Measurements from ENCODE around the gene SAP30BP. TPM values are rescaled to one million over a fixed set of nuclear protein-coding genes. Genes with fewer than 3 reads are reported as not detected.

SAP30BP gene
- total and polyA plus RNA-seq, 2 donors from 2014 or later = 62.9 to 95.1 TPM

DNA sequence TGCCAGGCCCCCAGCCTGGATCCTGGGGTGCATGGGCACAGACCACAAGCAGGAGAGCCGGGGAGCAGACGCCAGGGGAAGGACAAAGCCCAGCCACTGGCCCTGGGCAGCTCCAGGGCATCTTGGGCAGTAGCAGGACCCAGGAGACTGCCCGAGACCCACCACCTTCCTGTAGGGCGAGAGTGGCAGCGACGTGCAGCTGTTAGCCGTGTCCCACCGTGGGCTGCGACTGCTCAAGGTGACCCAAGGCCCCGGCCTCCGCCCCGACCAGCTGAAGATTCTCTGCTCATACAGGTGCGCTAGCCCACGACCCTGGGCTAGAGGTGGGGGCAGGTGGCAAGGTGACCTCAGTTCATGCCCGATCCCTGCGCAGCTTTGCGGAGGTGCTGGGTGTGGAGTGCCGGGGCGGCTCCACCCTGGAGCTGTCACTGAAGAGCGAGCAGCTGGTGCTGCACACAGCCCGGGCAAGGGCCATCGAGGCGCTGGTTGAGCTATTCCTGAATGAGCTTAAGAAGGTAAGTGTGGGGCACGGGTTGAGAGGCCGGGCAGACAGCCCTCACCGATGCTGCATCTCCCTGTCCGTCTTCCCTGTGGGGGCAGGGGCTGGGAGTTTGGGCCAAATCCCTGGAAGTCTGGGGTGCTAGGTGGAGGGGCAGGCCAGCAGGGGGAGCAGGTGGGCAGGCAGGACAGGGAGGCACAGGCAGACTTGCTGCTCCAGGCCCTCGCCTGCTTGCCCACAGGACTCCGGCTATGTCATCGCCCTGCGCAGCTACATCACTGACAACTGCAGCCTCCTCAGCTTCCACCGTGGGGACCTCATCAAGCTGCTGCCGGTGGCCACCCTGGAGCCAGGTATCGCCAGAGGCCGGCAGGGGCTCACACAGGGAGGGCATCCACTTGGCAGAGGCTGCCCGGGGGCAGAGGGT, 47.4 kb upstream of the SAP30BP start:
- TF ChIP-seq, protein P1, sequence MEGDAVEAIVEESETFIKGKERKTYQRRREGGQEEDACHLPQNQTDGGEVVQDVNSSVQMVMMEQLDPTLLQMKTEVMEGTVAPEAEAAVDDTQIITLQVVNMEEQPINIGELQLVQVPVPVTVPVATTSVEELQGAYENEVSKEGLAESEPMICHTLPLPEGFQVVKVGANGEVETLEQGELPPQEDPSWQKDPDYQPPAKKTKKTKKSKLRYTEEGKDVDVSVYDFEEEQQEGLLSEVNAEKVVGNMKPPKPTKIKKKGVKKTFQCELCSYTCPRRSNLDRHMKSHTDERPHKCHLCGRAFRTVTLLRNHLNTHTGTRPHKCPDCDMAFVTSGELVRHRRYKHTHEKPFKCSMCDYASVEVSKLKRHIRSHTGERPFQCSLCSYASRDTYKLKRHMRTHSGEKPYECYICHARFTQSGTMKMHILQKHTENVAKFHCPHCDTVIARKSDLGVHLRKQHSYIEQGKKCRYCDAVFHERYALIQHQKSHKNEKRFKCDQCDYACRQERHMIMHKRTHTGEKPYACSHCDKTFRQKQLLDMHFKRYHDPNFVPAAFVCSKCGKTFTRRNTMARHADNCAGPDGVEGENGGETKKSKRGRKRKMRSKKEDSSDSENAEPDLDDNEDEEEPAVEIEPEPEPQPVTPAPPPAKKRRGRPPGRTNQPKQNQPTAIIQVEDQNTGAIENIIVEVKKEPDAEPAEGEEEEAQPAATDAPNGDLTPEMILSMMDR (IDR thresholded peaks at IDR 0.05; ENCODE audit: borderline replicate concordance, extremely low read depth, insufficient read depth) = no peak
- DNase-seq (peak in 3 of 5 donors; percentile 31 to 70 (median 59)), FAIRE-seq (no peak)
- no peak overlapping the region for H3K9ac ChIP-seq (ENCODE audit: low read length in 3 of 3)
- H3K4me3 ChIP-seq (ENCODE audit: low read length in 3 of 3) = no peak overlapping the region
- peaks cover 0 to 39% (median 13%) of the 10 kb centered on the region in 3 donors for H3K36me3 ChIP-seq (ENCODE audit: control insufficient read depth in 2 of 3, insufficient read depth in 3 of 3, low read length in 3 of 3)
- no peaks in the 10 kb centered on the region for H3K27me3 ChIP-seq (ENCODE audit: control insufficient read depth, insufficient read depth, low read length)
- intact Hi-C loops (cut with DNase I) = no loop called here
- H3K9me3 ChIP-seq (ENCODE audit: control insufficient read depth in 2 of 3, insufficient read depth in 1 of 3, low read length in 3 of 3) = no peaks in the 10 kb centered on the region
- no peaks in the 10 kb centered on the region for H3K4me1 ChIP-seq (ENCODE audit: control insufficient read depth in 2 of 3, insufficient read depth in 2 of 3, low read depth in 1 of 3, low read length in 3 of 3)
- no peak overlapping the region for H3K27ac ChIP-seq (ENCODE audit: low read depth in 2 of 2, low read length in 2 of 2)

DNA sequence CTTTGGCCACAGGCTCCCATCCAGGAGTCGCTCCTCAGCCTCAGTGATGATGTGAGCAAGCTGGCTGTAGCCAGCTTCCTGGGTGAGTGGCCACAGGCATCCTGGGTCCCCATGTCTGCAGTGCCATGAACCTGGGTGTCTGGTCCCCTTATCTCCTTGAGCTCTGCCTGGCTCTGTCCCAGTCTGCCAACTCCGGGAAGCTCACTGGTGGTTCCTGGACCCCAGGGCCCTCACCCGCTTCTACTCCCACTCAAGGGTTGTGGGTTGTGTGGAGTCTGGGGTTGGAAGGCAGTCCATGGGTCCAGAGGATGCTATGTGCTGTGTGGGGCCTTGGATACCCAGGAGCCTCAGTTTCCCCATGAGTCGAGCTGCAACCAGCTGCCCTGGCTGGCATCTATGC, 45.6 kb upstream of the SAP30BP start:
- Histone ChIP-seq H3K4me1 (ENCODE audit: control insufficient read depth in 2 of 3, insufficient read depth in 2 of 3, low read depth in 1 of 3, low read length in 3 of 3) (no peaks in the 10 kb centered on the region), H3K9me3 (ENCODE audit: control insufficient read depth in 2 of 3, insufficient read depth in 1 of 3, low read length in 3 of 3) (no peaks in the 10 kb centered on the region), H3K36me3 (ENCODE audit: control insufficient read depth in 2 of 3, insufficient read depth in 3 of 3, low read length in 3 of 3) (peaks cover 0 to 45% (median 15%) of the 10 kb centered on the region in 3 donors), H3K27me3 (ENCODE audit: control insufficient read depth, insufficient read depth, low read length) (no peaks in the 10 kb centered on the region), H3K4me3 (ENCODE audit: low read length in 3 of 3) (no peak overlapping the region), H3K9ac (ENCODE audit: low read length in 3 of 3) (no peak overlapping the region), H3K27ac (ENCODE audit: low read depth in 2 of 2, low read length in 2 of 2) (no peak overlapping the region)
- TF ChIP-seq, protein P1 (IDR thresholded peaks at IDR 0.05; ENCODE audit: borderline replicate concordance, extremely low read depth, insufficient read depth) = no peak
- intact Hi-C loops (cut with DNase I) = no loop called here
- DNase-seq (no peak), FAIRE-seq (no peak)

DNA sequence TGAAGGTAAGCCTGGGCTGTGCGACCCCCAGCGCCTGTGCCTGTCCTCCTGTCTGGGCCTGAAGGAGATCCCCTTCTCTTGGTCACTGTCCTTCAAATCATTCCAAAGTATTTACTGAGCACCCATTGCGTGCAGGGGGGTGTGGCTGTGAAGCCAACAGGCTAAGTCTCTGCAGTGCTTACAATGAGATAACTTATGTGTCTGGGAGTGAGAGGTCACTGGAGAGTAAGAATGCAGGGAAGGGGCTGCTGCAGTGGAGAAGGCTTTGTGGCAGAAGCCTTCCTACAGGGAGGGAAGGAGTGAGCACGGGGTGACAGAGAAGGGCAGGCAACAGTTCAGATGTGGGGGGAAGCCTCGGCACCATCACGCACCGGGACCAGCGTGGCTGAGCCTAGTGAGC, 45.1 kb upstream of the SAP30BP start:
- no peaks in the 10 kb centered on the region for H3K27me3 ChIP-seq (ENCODE audit: control insufficient read depth, insufficient read depth, low read length)
- H3K9me3 ChIP-seq (ENCODE audit: control insufficient read depth in 2 of 3, insufficient read depth in 1 of 3, low read length in 3 of 3) = no peaks in the 10 kb centered on the region
- H3K36me3 ChIP-seq (ENCODE audit: control insufficient read depth in 2 of 3, insufficient read depth in 3 of 3, low read length in 3 of 3) = peaks cover 0 to 45% (median 15%) of the 10 kb centered on the region in 3 donors
- no peak overlapping the region for H3K9ac ChIP-seq (ENCODE audit: low read length in 3 of 3)
- FAIRE-seq = no peak
- TF ChIP-seq, protein P1 (IDR thresholded peaks at IDR 0.05; ENCODE audit: borderline replicate concordance, extremely low read depth, insufficient read depth) = no peak
- H3K4me3 ChIP-seq (ENCODE audit: low read length in 3 of 3) = no peak overlapping the region
- intact Hi-C loops (cut with DNase I) = no loop called here
- peak in 2 of 5 donors; percentile 43 to 44 for DNase-seq
- no peak overlapping the region for H3K27ac ChIP-seq (ENCODE audit: low read depth in 2 of 2, low read length in 2 of 2)
- H3K4me1 ChIP-seq (ENCODE audit: control insufficient read depth in 2 of 3, insufficient read depth in 2 of 3, low read depth in 1 of 3, low read length in 3 of 3) = no peaks in the 10 kb centered on the region

All from kidney (tissue), 14 donors.